Osteoblast (primary cell): ENCODE data around the gene PHLDB3. TPM values are rescaled to one million over a fixed set of nuclear protein-coding genes. Genes with fewer than 3 reads are reported as not detected.
A peak's percentile ranks its signal among the peaks of the same experiment; 100 is the strongest.
"Not testable (repeated sequence)": the region's sequence is repeated elsewhere in the genome, so short reads cannot be mapped to it uniquely, and the experiment has no call there.

Experiments used
- DNase-seq: peaks from one replicate; pipeline ENCODE4 v3.0.0; 2011; ENCODE audit warnings: low spot score, mixed read lengths; ENCODE audit not compliant: insufficient read length; ENCODE audit errors: missing footprints
- H2AFZ ChIP-seq: 2 replicates; pipeline ENCODE4 v1.6.0; 2011; ENCODE audit warnings: mild to moderate bottlenecking, low read length
- H3K27ac ChIP-seq: 2 replicates; pipeline ENCODE4 v1.5.1; 2011; ENCODE audit warnings: mild to moderate bottlenecking, low read depth, low read length, moderate library complexity
- H3K27me3 ChIP-seq: 2 replicates; pipeline ENCODE4 v1.6.0; 2012; ENCODE audit warnings: mild to moderate bottlenecking, control low read depth, inconsistent platforms, low read length, moderate library complexity; ENCODE audit not compliant: insufficient read depth
- H3K36me3 ChIP-seq: 2 replicates; pipeline ENCODE4 v1.5.1; 2011; ENCODE audit warnings: mild to moderate bottlenecking, low read length, control low read depth, moderate library complexity; ENCODE audit not compliant: insufficient read depth
- H3K4me1 ChIP-seq: 2 replicates; pipeline ENCODE4 v1.5.1; 2011; ENCODE audit warnings: mild to moderate bottlenecking, low read length, control low read depth, moderate library complexity; ENCODE audit not compliant: insufficient read depth
- H3K4me2 ChIP-seq: 2 replicates; pipeline ENCODE4 v1.6.0; 2011; ENCODE audit warnings: mild to moderate bottlenecking, low read length; ENCODE audit not compliant: insufficient read depth
- H3K4me3 ChIP-seq: fragments of 200-600 bp; sonication (generic); 3 replicates; pipeline ENCODE4 v1.5.1; 2012; ENCODE audit warnings: mild to moderate bottlenecking, low read length, inconsistent platforms; ENCODE audit not compliant: insufficient read depth
- H3K79me2 ChIP-seq: 2 replicates; pipeline ENCODE4 v1.6.0; 2012; ENCODE audit warnings: mild to moderate bottlenecking, low read length, control low read depth, inconsistent platforms; ENCODE audit not compliant: insufficient read depth
- H3K9me3 ChIP-seq: 2 replicates; pipeline ENCODE4 v1.5.1; 2011; ENCODE audit warnings: low read depth, low read length, control low read depth
- H4K20me1 ChIP-seq: 2 replicates; pipeline ENCODE4 v1.6.0; 2012; ENCODE audit warnings: mild to moderate bottlenecking, low read length, control low read depth; ENCODE audit not compliant: insufficient read depth
- total RNA-seq: library from RNA; depleted of rRNA; stranded (reverse); fragments of >200 nt; gene quantifications from 2 replicates; pipeline ENCODE4 v1.2.3, GENCODE V29; 2012
- TF ChIP-seq, protein P1 (sequence below): IDR thresholded peaks from 2 replicates; pipeline ENCODE4 v1.5.1; 2011; ENCODE audit warnings: mild to moderate bottlenecking, low read depth, low read length, moderate library complexity; ENCODE audit errors: extremely low read depth

PHLDB3 gene
- total RNA-seq, 1 donor = 10.9 TPM

DNA sequence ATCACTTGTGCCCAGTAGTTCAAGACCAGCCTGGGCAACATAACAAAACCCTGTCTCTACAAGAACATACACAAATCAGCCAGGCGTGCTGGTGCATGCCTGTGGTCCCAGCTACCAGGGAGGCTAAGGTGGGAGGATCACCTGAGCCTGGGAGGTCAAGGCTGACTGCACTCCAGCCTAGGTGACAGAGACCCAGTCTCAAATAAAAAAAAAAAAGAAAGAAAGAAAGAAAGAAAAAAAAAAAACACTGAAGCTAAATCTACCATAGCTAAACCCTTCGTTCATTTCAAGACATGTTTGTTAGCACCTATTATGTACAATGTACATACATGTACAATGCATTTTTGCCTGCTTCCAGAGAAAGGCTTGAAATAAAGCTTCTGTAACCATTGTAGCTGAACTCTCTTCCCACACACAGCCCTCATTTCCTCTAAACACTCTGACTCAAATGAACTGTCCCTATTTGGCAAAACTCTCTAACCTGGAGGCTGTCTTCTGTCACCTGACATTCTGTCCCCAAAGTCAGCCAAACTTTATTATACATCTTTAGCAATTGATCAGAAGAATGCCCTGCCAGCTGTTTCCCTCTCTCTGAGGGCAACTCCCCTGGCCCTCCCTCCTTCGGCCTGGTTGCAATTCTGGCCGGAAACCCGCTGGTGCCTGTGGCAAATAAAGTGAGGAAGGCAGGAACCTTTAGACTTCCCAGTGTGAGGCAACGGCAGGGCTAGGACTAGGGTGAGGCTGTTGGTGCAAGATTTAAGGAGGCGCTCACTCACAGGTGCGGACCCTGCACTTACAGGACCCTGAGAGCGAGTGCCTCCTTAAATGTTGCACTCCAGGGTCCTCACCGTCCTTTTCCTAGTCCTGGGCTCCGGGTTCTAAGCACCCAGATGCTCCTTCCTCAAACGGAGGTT, 20.6 kb upstream of the PHLDB3 start:
- Histone ChIP-seq H4K20me1 (peaks cover 6% of the 10 kb centered on the region), H3K79me2 (peaks cover 55% of the 10 kb centered on the region), H3K36me3 (no peaks in the 10 kb centered on the region), H2AFZ (peak overlapping the region; percentile 73), H3K4me3 (peak overlapping the region; percentile 90), H3K4me2 (peak overlapping the region; percentile 95), H3K9me3 (no peaks in the 10 kb centered on the region), H3K27me3 (no peaks in the 10 kb centered on the region), H3K27ac (peak overlapping the region; percentile 80), H3K4me1 (peaks cover 28% of the 10 kb centered on the region)
- DNase-seq = peak; percentile 85
- TF ChIP-seq, protein P1, sequence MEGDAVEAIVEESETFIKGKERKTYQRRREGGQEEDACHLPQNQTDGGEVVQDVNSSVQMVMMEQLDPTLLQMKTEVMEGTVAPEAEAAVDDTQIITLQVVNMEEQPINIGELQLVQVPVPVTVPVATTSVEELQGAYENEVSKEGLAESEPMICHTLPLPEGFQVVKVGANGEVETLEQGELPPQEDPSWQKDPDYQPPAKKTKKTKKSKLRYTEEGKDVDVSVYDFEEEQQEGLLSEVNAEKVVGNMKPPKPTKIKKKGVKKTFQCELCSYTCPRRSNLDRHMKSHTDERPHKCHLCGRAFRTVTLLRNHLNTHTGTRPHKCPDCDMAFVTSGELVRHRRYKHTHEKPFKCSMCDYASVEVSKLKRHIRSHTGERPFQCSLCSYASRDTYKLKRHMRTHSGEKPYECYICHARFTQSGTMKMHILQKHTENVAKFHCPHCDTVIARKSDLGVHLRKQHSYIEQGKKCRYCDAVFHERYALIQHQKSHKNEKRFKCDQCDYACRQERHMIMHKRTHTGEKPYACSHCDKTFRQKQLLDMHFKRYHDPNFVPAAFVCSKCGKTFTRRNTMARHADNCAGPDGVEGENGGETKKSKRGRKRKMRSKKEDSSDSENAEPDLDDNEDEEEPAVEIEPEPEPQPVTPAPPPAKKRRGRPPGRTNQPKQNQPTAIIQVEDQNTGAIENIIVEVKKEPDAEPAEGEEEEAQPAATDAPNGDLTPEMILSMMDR = no peak

DNA sequence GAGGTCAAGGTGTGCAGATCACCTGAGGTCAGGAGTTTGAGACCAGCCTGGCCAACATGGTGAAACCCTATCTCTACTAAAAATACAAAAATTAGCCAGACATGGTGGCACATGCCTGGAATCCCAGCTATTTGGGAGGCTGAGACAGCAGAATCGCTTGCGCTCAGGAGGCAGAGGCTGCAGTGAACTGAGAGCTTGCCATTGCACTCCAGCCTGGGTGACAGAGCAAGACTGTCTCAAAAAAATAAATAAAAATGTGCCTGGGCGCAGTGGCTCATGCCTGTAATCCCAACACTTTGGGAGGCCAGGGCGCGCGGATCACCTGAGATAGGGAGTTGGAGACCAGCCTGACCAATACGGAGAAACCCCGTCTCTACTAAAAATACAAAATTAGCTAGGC, 19.1 kb upstream of the PHLDB3 start:
- H3K27me3 ChIP-seq, H3K27ac ChIP-seq, H4K20me1 ChIP-seq, H2AFZ ChIP-seq, H3K36me3 ChIP-seq, H3K9me3 ChIP-seq, H3K4me3 ChIP-seq, DNase-seq, H3K4me2 ChIP-seq: not testable (repeated sequence)
- Histone ChIP-seq H3K79me2 (peaks cover 55% of the 10 kb centered on the region), H3K4me1 (peaks cover 29% of the 10 kb centered on the region)

DNA sequence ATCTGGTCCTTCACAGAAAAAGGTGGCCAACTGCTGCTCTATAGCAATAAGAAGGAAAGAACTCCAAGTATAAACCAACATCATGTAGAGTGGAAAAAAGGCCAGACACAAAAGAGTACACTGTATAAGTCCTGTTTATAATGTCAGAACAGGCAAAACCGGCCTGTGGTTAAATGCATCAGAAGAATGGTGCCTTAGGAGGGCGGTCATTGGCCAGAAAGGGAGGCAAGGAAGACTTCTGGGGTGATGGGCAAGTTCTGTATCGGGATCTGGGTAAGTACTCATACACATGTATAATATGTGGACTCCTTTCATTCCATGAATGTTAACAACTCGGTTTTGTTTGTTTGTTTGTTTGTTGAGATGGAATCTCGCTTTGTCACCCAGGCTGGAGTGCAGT, 18.4 kb upstream of the PHLDB3 start:
- peaks cover 6% of the 10 kb centered on the region for H4K20me1 ChIP-seq
- H2AFZ ChIP-seq = no peak overlapping the region
- no peak for DNase-seq
- no peak overlapping the region for H3K4me3 ChIP-seq
- H3K27me3 ChIP-seq = no peaks in the 10 kb centered on the region
- no peak overlapping the region for H3K27ac ChIP-seq
- no peaks in the 10 kb centered on the region for H3K36me3 ChIP-seq
- H3K79me2 ChIP-seq = peaks cover 55% of the 10 kb centered on the region
- H3K9me3 ChIP-seq = no peaks in the 10 kb centered on the region
- TF ChIP-seq, protein P1 = no peak
- no peak overlapping the region for H3K4me2 ChIP-seq
- H3K4me1 ChIP-seq = peaks cover 28% of the 10 kb centered on the region

GRCh38 chr19:43519436-43520088, 15.0 kb upstream of the PHLDB3 start:
- Histone ChIP-seq H4K20me1 (peaks cover 3% of the 10 kb centered on the region), H2AFZ (no peak overlapping the region), H3K27ac (peak overlapping the region; percentile 60), H3K27me3 (no peaks in the 10 kb centered on the region), H3K79me2 (peaks cover 34% of the 10 kb centered on the region), H3K4me2 (peak overlapping the region; percentile 48), H3K4me3 (no peak overlapping the region), H3K4me1 (peaks cover 7% of the 10 kb centered on the region), H3K9me3 (no peaks in the 10 kb centered on the region), H3K36me3 (peaks cover 3% of the 10 kb centered on the region)
- DNase-seq = peak; percentile 94
- TF ChIP-seq, protein P1 = peak; percentile 98
